ENCODE data around the gene CACNA2D3.

DNA sequence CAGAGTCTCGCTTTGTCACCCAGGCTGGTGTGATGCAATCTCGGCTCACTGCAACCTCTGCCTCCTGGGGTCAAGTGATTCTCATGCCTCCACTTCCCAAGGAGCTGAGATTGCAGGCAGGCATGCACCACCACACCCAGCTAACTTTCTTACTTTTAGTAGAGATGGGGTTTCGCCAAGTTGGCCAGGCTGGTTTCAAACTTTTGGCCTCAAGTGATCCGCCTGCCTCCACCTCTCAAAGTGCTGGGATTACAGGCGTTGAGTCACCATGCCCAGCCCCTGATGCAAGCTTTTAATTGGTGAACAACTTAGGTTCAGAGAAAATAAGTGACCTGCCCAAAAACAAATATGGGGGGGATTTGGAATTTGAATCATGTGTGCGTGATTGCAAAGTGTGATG, 559.4 kb downstream of the CACNA2D3 start:
- TF ChIP-seq, protein P1, sequence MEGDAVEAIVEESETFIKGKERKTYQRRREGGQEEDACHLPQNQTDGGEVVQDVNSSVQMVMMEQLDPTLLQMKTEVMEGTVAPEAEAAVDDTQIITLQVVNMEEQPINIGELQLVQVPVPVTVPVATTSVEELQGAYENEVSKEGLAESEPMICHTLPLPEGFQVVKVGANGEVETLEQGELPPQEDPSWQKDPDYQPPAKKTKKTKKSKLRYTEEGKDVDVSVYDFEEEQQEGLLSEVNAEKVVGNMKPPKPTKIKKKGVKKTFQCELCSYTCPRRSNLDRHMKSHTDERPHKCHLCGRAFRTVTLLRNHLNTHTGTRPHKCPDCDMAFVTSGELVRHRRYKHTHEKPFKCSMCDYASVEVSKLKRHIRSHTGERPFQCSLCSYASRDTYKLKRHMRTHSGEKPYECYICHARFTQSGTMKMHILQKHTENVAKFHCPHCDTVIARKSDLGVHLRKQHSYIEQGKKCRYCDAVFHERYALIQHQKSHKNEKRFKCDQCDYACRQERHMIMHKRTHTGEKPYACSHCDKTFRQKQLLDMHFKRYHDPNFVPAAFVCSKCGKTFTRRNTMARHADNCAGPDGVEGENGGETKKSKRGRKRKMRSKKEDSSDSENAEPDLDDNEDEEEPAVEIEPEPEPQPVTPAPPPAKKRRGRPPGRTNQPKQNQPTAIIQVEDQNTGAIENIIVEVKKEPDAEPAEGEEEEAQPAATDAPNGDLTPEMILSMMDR (IDR thresholded peaks at IDR 0.05): no peak
- TF ChIP-seq EP300 (IDR thresholded peaks at IDR 0.05; ENCODE audit: low read depth) (no peak), POLR2AphosphoS5 (IDR thresholded peaks at IDR 0.05) (no peak), POLR2A (IDR thresholded peaks at IDR 0.05) (no peak)

All from transverse colon (tissue), 4 donors.